CD8-positive, alpha-beta memory T cell (primary cell): Measurements from ENCODE around the gene PDGFD. TPM values are rescaled to one million over a fixed set of nuclear protein-coding genes. Genes with fewer than 3 reads are reported as not detected.

Experiments
- CTCF ChIA-PET: fragments of 350-600 bp; sonication (Branson Sonifier 250); formaldehyde crosslinking; loops from one replicate; lab custom pipeline; 2021; ENCODE audit warnings: antibody characterized with exemption; lab: Charles Lee
- POLR2A ChIA-PET: fragments of 350-600 bp; sonication (Branson Sonifier 250); formaldehyde crosslinking; loops from one replicate; lab custom pipeline; 2021; ENCODE audit warnings: antibody characterized with exemption; lab: Charles Lee
- DNase-seq, 5 donors: peaks; one replicate each; pipeline versions ENCODE4 v3.0.0 to v3.0.0-alpha.2; 2020 to 2022; ENCODE audit warnings: mixed read lengths in 1 of 5
- H3K27ac ChIP-seq: one replicate; pipeline ENCODE4 v1.7.0; 2013; ENCODE audit warnings: low read depth, mild to moderate bottlenecking, low read length, moderate library complexity
- H3K27me3 ChIP-seq: 2 replicates; pipeline ENCODE4 v1.7.0; 2013; ENCODE audit warnings: low read length, mild to moderate bottlenecking; ENCODE audit not compliant: insufficient read depth, poor library complexity, severe bottlenecking
- H3K36me3 ChIP-seq: 2 replicates; pipeline ENCODE4 v1.7.0; 2013; ENCODE audit warnings: mild to moderate bottlenecking, low read length, moderate library complexity; ENCODE audit not compliant: insufficient read depth
- H3K4me1 ChIP-seq: 2 replicates; pipeline ENCODE4 v1.7.0; 2013; ENCODE audit warnings: mild to moderate bottlenecking, low read length, moderate library complexity; ENCODE audit not compliant: insufficient read depth
- H3K4me3 ChIP-seq: 2 replicates; pipeline ENCODE4 v1.7.0; 2013; ENCODE audit warnings: mild to moderate bottlenecking, low read length
- H3K9me3 ChIP-seq: 2 replicates; pipeline ENCODE4 v1.7.0; 2013; ENCODE audit warnings: mild to moderate bottlenecking, low read length
- H3K27ac Mint-ChIP-seq, 8 donors: one replicate each; pipeline ENCODE4 v1.8.0; 2020 to 2021; ENCODE audit warnings: mixed read lengths in 8 of 8, mild to moderate bottlenecking in 6 of 8, inconsistent platforms in 3 of 8, moderate library complexity in 3 of 8
- H3K27me3 Mint-ChIP-seq, 2 donors: one replicate each; pipeline ENCODE4 v1.8.0; 2020 to 2021; ENCODE audit warnings: mixed read lengths in 2 of 2, mild to moderate bottlenecking in 1 of 2, moderate library complexity in 1 of 2
- H3K36me3 Mint-ChIP-seq, 3 donors: one replicate each; pipeline ENCODE4 v1.8.0; 2020 to 2021; ENCODE audit warnings: mixed read lengths in 3 of 3, inconsistent platforms in 1 of 3, mild to moderate bottlenecking in 1 of 3
- H3K4me1 Mint-ChIP-seq, 3 donors: one replicate each; pipeline ENCODE4 v1.8.0; 2020 to 2021; ENCODE audit warnings: mixed read lengths in 3 of 3, inconsistent platforms in 1 of 3, mild to moderate bottlenecking in 1 of 3
- H3K4me3 Mint-ChIP-seq, 7 donors: one replicate each; pipeline ENCODE4 v1.8.0; 2020 to 2021; ENCODE audit warnings: mixed read lengths in 7 of 7, mild to moderate bottlenecking in 6 of 7, moderate library complexity in 4 of 7, inconsistent platforms in 2 of 7
- H3K9me3 Mint-ChIP-seq, 5 donors: one replicate each; pipeline ENCODE4 v1.8.0; 2020 to 2022; ENCODE audit warnings: mixed read lengths in 5 of 5, mild to moderate bottlenecking in 3 of 5, moderate library complexity in 2 of 5, inconsistent platforms in 1 of 5
- polyA plus RNA-seq: library from polyadenylated mRNA; unstranded; fragments of 300-500 nt; fragmentation: Illumina TruSeq; gene quantifications from one replicate; pipeline ENCODE4 v1.2.3, GENCODE V29; 2021
- total RNA-seq, 2 experiments: library from RNA; stranded (reverse); gene quantifications; one replicate each; pipeline ENCODE4 v1.2.3, GENCODE V29; 2021

Gene PDGFD
- total and polyA plus RNA-seq, 3 experiments from 2014 or later, result 0.15 to 8.1 (median 0.29) TPM

- Mint-ChIP-seq H3K4me3 (no peak overlapping the region), H3K27me3 (peaks cover 0 to 3% of the 10 kb centered on the region in 2 donors)
- CTCF ChIA-PET, result interaction anchor here (1.2 kb wide), 1 partner anchor 27 kb away, joined by 3 read pairs; no protein-coding TSS in a partner anchor
Observed at GRCh38 chr11:104175769-104176168, 11.8 kb upstream of the PDGFD start.

DNA sequence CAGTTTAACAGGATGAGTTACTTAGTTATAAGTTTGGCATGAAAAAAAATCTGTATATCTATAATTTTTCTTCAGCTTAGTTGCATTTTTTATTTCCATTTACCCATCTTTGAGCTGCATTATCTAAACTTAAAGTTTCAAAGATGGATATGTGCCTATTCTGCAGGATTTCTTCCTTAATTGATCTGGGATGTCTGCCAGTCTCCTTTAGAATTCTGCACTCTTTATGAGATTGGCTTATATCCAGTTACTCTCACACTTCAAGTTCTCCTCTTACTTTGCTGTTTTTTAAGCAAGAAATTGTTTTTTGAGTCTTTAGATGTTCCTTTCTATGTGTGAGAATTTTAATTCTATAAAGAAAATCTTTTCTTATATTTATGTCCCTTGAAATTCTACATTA is 5.1 kb upstream of the PDGFD start:
- H3K36me3 Mint-ChIP-seq, result no peaks in the 10 kb centered on the region
- H3K9me3 Mint-ChIP-seq, result peaks cover 0 to 2% (median 0%) of the 10 kb centered on the region in 5 donors

More at GRCh38 chr11:104175769-104176168, 11.8 kb upstream of the PDGFD start:
- Histone ChIP-seq H3K9me3 (no peaks in the 10 kb centered on the region), H3K27ac (no peak overlapping the region), H3K27me3 (no peaks in the 10 kb centered on the region), H3K4me1 (no peaks in the 10 kb centered on the region), H3K36me3 (no peaks in the 10 kb centered on the region), H3K4me3 (no peak overlapping the region)
- POLR2A ChIA-PET, result no interaction called here
- no peaks in the 10 kb centered on the region for H3K36me3 Mint-ChIP-seq
- DNase-seq, result no peak
- H3K4me1 Mint-ChIP-seq, result no peaks in the 10 kb centered on the region
- H3K9me3 Mint-ChIP-seq, result peaks cover 0 to 2% (median 0%) of the 10 kb centered on the region in 5 donors
- no peak overlapping the region for H3K27ac Mint-ChIP-seq

DNA sequence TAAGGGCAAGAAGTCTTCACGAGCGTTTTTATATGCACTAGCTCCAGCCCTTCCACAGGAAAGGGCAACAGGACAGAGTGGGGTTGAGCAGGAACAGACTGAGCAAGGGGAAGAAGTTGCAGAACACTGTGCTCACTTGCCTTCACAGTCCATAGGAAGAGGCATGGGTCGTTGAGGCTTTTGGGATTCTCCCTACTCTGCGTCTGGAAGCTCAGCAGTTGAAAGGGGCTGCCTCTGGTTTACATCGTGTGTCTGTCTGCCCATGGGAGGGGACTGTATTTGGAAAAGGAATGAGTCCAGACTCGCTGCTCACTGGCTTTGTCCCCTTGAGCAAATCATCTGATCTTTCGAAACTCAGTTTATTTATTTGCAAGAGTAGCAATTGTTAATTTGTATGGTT is 1.1 kb upstream of the PDGFD start:
- no peaks in the 10 kb centered on the region for H3K9me3 ChIP-seq
- no peaks in the 10 kb centered on the region for H3K9me3 Mint-ChIP-seq
- ChIA-PET CTCF (interaction anchor here (1.1 to 2.7 kb wide), 2 partner anchors 17 to 484 kb away, joined by 3 to 14 read pairs; no protein-coding TSS in a partner anchor), POLR2A (no interaction called here)
- DNase-seq, result no peak
- H3K36me3 Mint-ChIP-seq, result no peaks in the 10 kb centered on the region
- peaks cover 11 to 24% (median 12%) of the 10 kb centered on the region in 3 donors for H3K4me1 Mint-ChIP-seq
- H3K4me3 Mint-ChIP-seq, result peak overlapping the region in 2 of 7 donors; percentile 10 to 33
- H3K4me3 ChIP-seq, result no peak overlapping the region
- peak overlapping the region in 2 of 8 donors; percentile 12 to 62 for H3K27ac Mint-ChIP-seq
- no peaks in the 10 kb centered on the region for H3K36me3 ChIP-seq
- H3K27ac ChIP-seq, result no peak overlapping the region
- no peaks in the 10 kb centered on the region for H3K4me1 ChIP-seq
- peaks cover 3 to 32% of the 10 kb centered on the region in 2 donors for H3K27me3 Mint-ChIP-seq
- H3K27me3 ChIP-seq, result no peaks in the 10 kb centered on the region

More for the DNA sequence above, 5.1 kb upstream of the PDGFD start:
- ChIA-PET POLR2A (no interaction called here), CTCF (no interaction called here)
- Histone ChIP-seq H3K27ac (no peak overlapping the region), H3K9me3 (no peaks in the 10 kb centered on the region), H3K4me3 (no peak overlapping the region), H3K4me1 (no peaks in the 10 kb centered on the region), H3K27me3 (no peaks in the 10 kb centered on the region), H3K36me3 (no peaks in the 10 kb centered on the region)
- no peak overlapping the region for H3K4me3 Mint-ChIP-seq
- no peak overlapping the region for H3K27ac Mint-ChIP-seq
- peaks cover 0 to 5% of the 10 kb centered on the region in 2 donors for H3K27me3 Mint-ChIP-seq
- H3K4me1 Mint-ChIP-seq, result peaks cover 0 to 2% (median 0%) of the 10 kb centered on the region in 3 donors
- DNase-seq, result no peak

DNA sequence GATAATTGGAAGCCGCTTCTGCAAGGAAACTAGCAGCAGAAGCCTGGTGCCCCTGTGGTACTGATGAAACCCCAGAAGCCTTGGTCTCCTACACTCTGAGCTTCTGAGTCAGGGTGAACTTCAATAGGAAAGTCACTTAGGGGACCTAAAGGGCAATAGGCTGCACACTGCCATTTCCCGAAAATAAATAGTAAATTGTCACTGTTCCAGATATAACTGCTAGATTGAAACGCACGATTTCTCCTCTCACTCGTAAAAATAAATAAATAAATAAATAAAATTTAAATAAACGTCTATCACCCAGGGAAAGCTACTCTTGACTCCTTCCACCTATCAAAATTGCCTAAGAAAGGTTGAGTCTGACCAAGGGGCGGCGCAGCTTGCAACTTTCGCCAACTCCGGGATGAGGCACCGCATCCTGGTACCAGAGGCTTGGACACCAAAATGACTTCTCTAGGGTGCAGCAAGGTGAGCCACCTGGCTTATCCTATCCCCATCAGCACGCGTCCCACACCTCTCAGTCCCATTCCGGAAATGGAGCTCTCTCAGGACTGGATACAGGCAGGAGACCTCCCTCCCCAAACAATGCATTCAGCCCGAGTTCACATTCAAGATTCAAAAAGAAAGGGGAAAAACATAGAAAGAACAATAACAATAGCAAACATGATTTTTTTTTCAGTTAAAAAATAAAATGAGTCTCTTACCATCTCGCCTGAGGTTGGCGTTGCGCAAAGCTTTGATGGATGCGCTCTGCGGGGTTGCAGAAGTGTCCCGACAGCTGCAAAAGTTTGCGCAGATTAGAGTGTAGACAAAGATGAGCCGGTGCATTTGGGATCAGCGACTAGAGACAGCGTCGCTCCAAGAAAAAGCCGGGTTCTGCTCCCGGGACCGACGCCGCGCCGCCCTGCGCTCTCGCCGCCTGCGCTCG is 583 bp downstream of the PDGFD start:
- Mint-ChIP-seq H3K9me3 (no peaks in the 10 kb centered on the region), H3K27ac (peak overlapping the region in 6 of 8 donors; percentile 29 to 88 (median 64)), H3K36me3 (no peaks in the 10 kb centered on the region), H3K4me3 (peak overlapping the region; percentile 86 to 97 (median 90)), H3K4me1 (peaks cover 11 to 24% (median 12%) of the 10 kb centered on the region in 3 donors), H3K27me3 (peaks cover 3 to 32% of the 10 kb centered on the region in 2 donors)
- Histone ChIP-seq H3K4me1 (no peaks in the 10 kb centered on the region), H3K27me3 (no peaks in the 10 kb centered on the region), H3K9me3 (no peaks in the 10 kb centered on the region), H3K4me3 (peak overlapping the region; percentile 39), H3K27ac (no peak overlapping the region), H3K36me3 (no peaks in the 10 kb centered on the region)
- CTCF ChIA-PET, result interaction anchor here (1.0 to 2.7 kb wide), 3 partner anchors 11 to 482 kb away, joined by 3 to 14 read pairs (median 3); no protein-coding TSS in a partner anchor
- DNase-seq, result no peak
- POLR2A ChIA-PET, result no interaction called here

- Mint-ChIP-seq H3K36me3 (no peaks in the 10 kb centered on the region), H3K27me3 (peaks cover 3 to 32% of the 10 kb centered on the region in 2 donors), H3K27ac (no peak overlapping the region), H3K9me3 (no peaks in the 10 kb centered on the region), H3K4me1 (peaks cover 11 to 24% (median 12%) of the 10 kb centered on the region in 3 donors), H3K4me3 (peak overlapping the region in 3 of 7 donors; percentile 33 to 55 (median 35))
- Histone ChIP-seq H3K27ac (no peak overlapping the region), H3K9me3 (no peaks in the 10 kb centered on the region), H3K36me3 (no peaks in the 10 kb centered on the region), H3K4me3 (no peak overlapping the region), H3K4me1 (no peaks in the 10 kb centered on the region), H3K27me3 (no peaks in the 10 kb centered on the region)
- DNase-seq, result no peak
- CTCF ChIA-PET, result interaction anchor here (2.7 kb wide), 1 partner anchor 480 kb away, joined by 14 read pairs; no protein-coding TSS in a partner anchor
- POLR2A ChIA-PET, result no interaction called here
Observed at GRCh38 chr11:104161751-104162450, 2.0 kb downstream of the PDGFD start.

- Mint-ChIP-seq H3K4me1 (peaks cover 12 to 21% (median 14%) of the 10 kb centered on the region in 3 donors), H3K27me3 (peaks cover 3 to 26% of the 10 kb centered on the region in 2 donors), H3K9me3 (no peaks in the 10 kb centered on the region), H3K27ac (no peak overlapping the region), H3K36me3 (no peaks in the 10 kb centered on the region), H3K4me3 (no peak overlapping the region)
- Histone ChIP-seq H3K4me1 (no peaks in the 10 kb centered on the region), H3K36me3 (no peaks in the 10 kb centered on the region), H3K9me3 (no peaks in the 10 kb centered on the region), H3K27me3 (no peaks in the 10 kb centered on the region), H3K27ac (no peak overlapping the region), H3K4me3 (no peak overlapping the region)
- DNase-seq, result no peak
- ChIA-PET POLR2A (no interaction called here), CTCF (no interaction called here)
Observed at GRCh38 chr11:104159356-104159755, 4.6 kb downstream of the PDGFD start.

DNA sequence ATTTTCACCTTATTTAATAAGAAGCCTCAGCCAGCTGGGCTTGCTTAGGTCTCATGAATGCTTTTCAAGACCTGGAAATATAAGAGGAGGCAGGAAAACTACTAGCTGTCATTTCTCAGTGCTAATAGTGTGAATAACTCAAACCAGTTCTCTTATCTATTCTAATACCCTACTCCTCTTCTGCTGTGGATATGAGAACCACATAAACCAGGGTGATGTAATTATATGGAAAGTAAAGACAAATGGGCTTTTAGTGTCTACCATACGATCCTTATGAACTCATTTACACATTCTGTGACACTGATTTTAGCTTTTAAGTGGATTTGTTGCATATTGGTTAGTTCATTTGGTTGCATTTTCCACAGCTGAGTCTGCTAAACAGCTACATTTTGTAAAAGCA is 8.6 kb downstream of the PDGFD start:
- ChIA-PET CTCF (no interaction called here), POLR2A (no interaction called here)
- Mint-ChIP-seq H3K9me3 (no peaks in the 10 kb centered on the region), H3K4me3 (no peak overlapping the region), H3K4me1 (peaks cover 8 to 12% (median 11%) of the 10 kb centered on the region in 3 donors), H3K27me3 (no peaks in the 10 kb centered on the region), H3K27ac (no peak overlapping the region), H3K36me3 (peaks cover 0 to 1% (median 0%) of the 10 kb centered on the region in 3 donors)
- Histone ChIP-seq H3K36me3 (no peaks in the 10 kb centered on the region), H3K27me3 (no peaks in the 10 kb centered on the region), H3K4me1 (no peaks in the 10 kb centered on the region), H3K9me3 (no peaks in the 10 kb centered on the region), H3K4me3 (no peak overlapping the region), H3K27ac (no peak overlapping the region)
- no peak for DNase-seq
